HG03095 (cell line): ENCODE results near the gene SRP72.
"Not testable (repeated sequence)": the region's sequence is repeated elsewhere in the genome, so short reads cannot be mapped to it uniquely, and the experiment has no call there.

Source experiments
- ATAC-seq: cut with Tn5 transposase; IDR thresholded peaks from one replicate; pipeline ENCODE4 v1.9.1; 2021; ENCODE audit warnings: moderate library complexity; ENCODE audit not compliant: unreplicated experiment

Gene SRP72

DNA sequence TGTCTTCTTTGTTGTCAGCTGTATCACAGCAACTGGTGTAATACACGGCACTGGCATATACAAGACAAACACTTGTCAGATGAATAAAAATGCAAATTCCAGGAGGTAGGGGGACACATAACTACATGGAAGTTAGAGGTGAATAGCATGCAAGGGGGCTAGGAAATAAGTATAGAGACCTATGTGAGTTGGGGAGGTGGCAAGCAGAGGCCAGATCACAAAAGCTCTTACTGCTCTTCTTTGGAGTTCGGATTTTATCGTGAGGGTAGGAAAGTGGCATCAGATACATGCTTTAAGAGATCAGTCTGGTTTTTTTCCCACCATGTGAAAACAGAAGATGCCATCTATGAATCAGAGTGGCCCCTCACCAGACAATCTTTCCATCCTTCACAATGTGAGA is 2.8 kb upstream of the SRP72 start:
- no peak for ATAC-seq

DNA sequence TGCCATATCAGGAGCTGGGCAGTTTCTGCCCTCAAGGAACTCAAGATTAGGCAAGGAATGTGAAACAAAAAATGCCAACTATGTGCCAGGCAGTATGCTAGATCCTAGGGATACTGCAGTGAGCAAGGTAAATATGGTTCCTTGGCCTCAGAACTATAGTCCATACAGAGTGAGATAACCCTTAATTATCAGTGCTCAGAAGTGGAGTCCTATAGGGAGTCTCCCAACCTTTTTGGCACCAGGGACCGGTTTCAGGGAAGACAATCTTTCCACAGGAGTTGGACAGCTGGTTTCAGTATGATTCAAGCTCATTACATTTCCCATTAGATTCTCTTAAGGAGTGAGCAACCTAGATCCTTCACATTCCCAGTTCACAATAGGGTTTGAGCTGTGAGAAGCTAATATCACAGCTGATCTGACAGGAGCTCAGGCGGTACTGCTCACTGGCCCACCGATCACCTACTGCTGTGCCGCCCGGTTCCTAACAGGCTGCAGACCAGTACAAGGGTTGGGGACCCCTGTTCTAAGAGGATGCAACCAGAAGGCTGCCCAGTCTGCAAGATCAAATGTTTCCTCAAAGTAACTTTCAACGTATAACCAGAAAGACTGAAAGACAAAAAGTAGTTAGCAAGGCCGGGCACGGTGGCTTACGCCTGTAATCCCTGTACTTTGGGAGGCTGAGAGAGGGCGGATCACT is 1.7 kb upstream of the SRP72 start:
- ATAC-seq: no peak

- not testable (repeated sequence) for ATAC-seq
Observed at GRCh38 chr4:56466296-56466761, 1.1 kb upstream of the SRP72 start.

DNA sequence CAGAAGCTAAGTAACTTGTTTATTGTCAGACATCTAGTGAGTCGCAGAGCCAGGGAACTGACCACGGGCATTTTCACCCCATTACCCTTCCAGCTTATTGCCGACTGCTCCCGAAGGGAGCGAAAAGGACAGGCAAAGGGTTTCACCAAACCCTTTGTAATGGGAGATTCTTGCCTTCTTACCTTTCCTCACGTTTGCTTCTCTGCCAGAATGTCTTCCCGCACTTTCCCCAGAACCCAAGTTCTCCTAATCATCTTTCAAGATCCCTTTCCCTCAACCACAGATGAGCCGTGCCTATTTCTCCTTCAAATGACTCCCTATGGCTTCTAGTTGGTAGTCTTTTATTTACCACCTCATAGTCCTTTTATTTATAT is 520 bp upstream of the SRP72 start:
- ATAC-seq: no peak

DNA sequence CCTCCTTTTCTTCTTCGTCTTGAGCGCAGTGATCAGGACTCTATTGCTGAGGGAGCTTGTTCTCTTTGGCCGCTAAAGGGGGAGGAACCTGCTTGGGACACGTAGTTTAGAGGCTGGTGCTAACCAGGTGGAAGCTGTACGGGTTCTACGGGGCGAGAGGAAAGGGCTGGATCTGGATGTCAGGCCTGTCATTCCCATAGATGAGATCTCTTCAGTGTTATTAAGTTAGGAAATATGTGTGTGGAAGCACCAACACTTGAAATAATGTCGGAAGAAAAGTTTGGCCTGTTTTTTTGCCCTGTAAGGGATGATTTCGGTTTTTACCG is 643 bp downstream of the SRP72 start:
- ATAC-seq: peak; percentile 46

GRCh38 chr4:56469489-56470210 is 2.2 kb downstream of the SRP72 start:
- no peak for ATAC-seq

- peak; percentile 96 for ATAC-seq
Observed at GRCh38 chr4:56475917-56476316, 8.5 kb downstream of the SRP72 start.

DNA sequence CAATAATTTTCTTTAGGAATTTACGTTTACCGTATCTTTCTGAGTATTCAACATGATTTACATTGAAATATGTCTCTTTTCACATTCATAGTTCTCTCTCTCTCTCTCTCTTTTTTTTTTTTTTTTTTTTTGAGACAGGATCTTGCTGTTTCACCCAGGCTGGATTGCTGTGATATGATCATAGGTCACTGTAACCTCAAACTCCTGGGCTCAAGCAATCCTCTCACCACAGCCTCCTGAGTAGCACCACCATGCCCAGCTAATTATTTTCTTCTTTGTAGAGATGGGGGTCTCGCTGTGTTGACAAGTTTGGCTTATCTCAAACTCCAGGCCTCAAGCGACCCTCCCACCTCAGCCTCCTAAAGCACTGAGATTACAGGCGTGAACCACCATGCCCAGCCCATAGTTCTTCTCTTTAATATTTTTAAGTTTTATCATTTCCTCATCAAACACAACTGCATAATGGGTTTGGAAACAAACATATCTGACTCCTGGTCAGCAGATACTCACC is 9.8 kb downstream of the SRP72 start:
- no peak for ATAC-seq

GRCh38 chr4:56480691-56481090 is 13.3 kb downstream of the SRP72 start:
- no peak for ATAC-seq

- ATAC-seq: no peak
Observed at GRCh38 chr4:56496241-56496640, 28.8 kb downstream of the SRP72 start.

- ATAC-seq: peak; percentile 61
Observed at GRCh38 chr4:56505269-56506130, 38.1 kb downstream of the SRP72 start, which contains the start of gene ARL9. ARL9 (plus strand) TSS chr4:56505791; CDS start chr4:56505863, 72 bp downstream.

- no peak for ATAC-seq
Observed at GRCh38 chr4:56511098-56511497, 43.7 kb downstream of the SRP72 start.

DNA sequence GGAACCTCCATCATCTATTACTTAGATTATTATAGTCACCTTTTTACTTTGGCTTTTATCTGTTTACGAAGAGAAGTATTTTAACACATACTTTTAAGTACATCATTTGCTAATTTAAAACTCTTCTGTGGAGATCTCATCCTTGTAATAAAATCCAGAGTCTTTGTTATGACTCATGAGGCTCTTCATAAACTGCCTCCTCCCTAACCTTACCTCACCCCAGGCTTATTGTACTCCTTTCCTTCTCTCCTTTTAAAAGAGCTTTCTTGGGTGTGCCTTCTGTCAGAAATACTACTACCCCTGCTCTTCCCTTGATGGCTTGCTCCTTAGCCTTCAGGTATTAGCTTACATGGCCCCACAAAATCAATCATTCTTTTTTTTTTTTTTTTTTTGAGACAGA is 44.7 kb downstream of the SRP72 start:
- ATAC-seq: no peak

DNA sequence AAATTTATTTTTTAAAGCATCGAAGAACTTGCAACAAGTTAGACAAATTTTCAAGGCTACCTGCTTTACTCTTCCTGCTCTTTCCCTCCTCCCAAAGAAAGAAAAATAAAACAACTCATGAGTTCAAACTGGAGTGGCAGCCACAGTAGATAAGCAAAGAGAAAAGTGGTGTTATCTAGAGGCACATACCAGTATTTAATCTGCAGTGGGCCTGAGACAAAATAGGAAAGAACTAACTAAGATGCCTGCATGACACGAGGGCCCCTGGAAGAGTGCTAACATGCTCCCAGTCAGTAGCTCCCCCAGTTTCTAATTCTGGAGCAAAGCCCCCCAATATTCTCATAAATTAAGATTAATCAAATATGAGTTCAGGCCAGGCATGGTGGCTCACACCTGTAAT is 46.1 kb downstream of the SRP72 start:
- no peak for ATAC-seq

DNA sequence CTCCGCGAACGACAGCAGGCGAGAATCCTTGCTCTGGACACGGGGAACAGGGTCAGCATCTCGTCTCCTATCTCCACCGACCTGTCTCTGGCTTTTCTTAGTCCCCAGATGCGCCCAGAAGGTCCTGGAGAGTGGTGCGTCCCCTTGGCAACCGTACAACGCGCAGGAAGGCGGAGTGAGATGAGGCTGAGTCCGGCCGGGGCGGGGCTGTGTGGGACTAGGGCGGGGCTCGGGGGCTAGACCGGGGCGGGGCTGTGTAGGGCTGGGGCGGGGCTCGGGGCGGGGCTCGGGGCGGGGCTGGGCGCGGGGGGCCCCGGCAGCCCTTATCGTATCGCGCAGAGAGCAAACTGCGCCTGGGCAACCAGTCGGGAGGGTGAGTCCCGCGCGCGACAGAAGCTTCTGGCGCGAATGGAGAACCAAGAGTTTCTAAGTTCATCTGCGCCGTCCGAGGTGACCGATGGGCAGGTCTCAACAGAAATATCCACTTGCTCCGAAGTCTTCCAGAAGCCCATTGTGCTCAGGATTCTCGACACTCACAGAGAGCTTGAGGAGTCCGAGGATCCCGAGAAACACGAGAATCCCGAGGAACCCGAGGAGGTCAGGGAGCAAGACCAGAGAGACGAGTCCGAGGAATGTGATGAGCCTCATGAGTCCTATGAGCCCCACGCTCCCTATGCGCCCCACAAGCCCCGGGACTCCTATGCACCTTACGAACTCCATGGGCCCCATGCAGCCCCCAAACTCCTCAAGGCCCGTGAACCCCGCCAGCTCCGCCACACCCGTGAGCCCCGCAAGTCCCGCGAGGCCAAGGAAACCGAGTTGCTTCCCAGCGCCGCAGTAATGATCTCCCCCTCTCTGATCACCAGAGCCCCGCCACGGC is 63.1 kb downstream of the SRP72 start:
- peak; percentile 93 for ATAC-seq

GRCh38 chr4:56531149-56531770 is 63.8 kb downstream of the SRP72 start:
- no peak for ATAC-seq

DNA sequence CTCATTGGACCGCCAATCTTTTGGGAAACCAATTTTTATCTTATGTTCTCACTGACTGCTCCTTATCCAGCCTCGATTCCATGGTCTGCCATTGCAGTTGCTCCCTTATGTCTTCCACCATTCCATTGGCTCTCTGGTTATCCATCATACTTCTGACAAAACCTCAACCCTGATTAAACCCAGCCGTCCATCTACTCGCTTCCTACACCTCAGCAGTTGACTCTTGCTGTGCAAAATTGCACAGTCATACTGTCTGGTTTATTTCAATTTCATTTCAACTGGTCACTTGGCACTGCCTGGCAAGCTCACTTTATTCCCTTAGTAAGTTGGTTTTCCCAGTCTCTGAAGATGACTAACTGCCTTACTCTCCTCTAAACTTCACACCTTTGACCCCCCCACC is 64.4 kb downstream of the SRP72 start:
- no peak for ATAC-seq

GRCh38 chr4:56532239-56532638 is 64.8 kb downstream of the SRP72 start:
- ATAC-seq: no peak

GRCh38 chr4:56535915-56536314 is 68.5 kb downstream of the SRP72 start:
- no peak for ATAC-seq

GRCh38 chr4:56537147-56537546 is 69.7 kb downstream of the SRP72 start:
- ATAC-seq: no peak
